Measurements from ENCODE around the gene GLRA3. TPM values are rescaled to one million over a fixed set of nuclear protein-coding genes. Genes with fewer than 3 reads are reported as not detected.

Gene GLRA3
- total RNA-seq, 1 donor: not detected

DNA sequence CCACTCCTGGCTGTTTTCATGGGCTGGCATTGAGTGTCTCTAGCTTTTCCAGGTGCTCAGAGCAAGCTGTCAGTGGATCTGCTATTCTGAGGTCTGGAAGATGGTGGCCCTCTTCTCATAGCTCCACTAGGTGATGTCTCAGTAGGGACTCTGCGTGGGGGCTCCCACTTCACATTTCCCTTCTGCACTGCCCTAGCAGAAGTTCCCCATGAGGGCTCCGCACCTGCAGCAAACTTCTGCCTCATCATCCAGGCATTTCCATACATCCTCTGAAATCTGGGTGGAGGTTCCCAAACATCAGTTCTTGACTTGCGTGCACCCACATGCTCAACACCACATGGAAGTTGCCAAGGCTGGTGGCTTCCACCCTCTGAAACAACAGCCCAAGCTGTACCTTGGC is 13.8 kb downstream of the GLRA3 start:
- no peak overlapping the region for H3K4me2 ChIP-seq (ENCODE audit: insufficient read depth, low read length)
- no peaks in the 10 kb centered on the region for H3K36me3 ChIP-seq (ENCODE audit: insufficient read depth, low read length)
- no peak overlapping the region for H3K4me3 ChIP-seq (ENCODE audit: insufficient read depth, low read length)
- no peak for TF ChIP-seq CTCF (IDR thresholded peaks at IDR 0.05; ENCODE audit: extremely low read depth, low read depth, low read length)
- H3K27ac ChIP-seq (ENCODE audit: low read depth, low read length): no peak overlapping the region
- no peaks in the 10 kb centered on the region for H4K20me1 ChIP-seq (ENCODE audit: insufficient read depth, low read length)
- H2AFZ ChIP-seq (ENCODE audit: low read length): no peak overlapping the region
- H3K4me1 ChIP-seq (ENCODE audit: insufficient read depth, low read length): no peaks in the 10 kb centered on the region
- DNase-seq (ENCODE audit: insufficient read length, low spot score, missing footprints): no peak
- H3K9me3 ChIP-seq (ENCODE audit: low read depth, low read length): no peaks in the 10 kb centered on the region
- H3K27me3 ChIP-seq (ENCODE audit: insufficient read depth, low read length): no peaks in the 10 kb centered on the region
- no peaks in the 10 kb centered on the region for H3K79me2 ChIP-seq (ENCODE audit: insufficient read depth, low read length)

GRCh38 chr4:174813292-174813691 is 15.8 kb downstream of the GLRA3 start:
- Histone ChIP-seq H3K27me3 (ENCODE audit: insufficient read depth, low read length) (no peaks in the 10 kb centered on the region), H2AFZ (ENCODE audit: low read length) (no peak overlapping the region), H3K79me2 (ENCODE audit: insufficient read depth, low read length) (no peaks in the 10 kb centered on the region), H3K4me3 (ENCODE audit: insufficient read depth, low read length) (no peak overlapping the region), H3K4me2 (ENCODE audit: insufficient read depth, low read length) (no peak overlapping the region), H3K4me1 (ENCODE audit: insufficient read depth, low read length) (no peaks in the 10 kb centered on the region), H3K27ac (ENCODE audit: low read depth, low read length) (no peak overlapping the region), H4K20me1 (ENCODE audit: insufficient read depth, low read length) (no peaks in the 10 kb centered on the region), H3K9me3 (ENCODE audit: low read depth, low read length) (no peaks in the 10 kb centered on the region), H3K36me3 (ENCODE audit: insufficient read depth, low read length) (no peaks in the 10 kb centered on the region)
- no peak for DNase-seq (ENCODE audit: insufficient read length, low spot score, missing footprints)
- no peak for TF ChIP-seq CTCF (IDR thresholded peaks at IDR 0.05; ENCODE audit: extremely low read depth, low read depth, low read length)

DNA sequence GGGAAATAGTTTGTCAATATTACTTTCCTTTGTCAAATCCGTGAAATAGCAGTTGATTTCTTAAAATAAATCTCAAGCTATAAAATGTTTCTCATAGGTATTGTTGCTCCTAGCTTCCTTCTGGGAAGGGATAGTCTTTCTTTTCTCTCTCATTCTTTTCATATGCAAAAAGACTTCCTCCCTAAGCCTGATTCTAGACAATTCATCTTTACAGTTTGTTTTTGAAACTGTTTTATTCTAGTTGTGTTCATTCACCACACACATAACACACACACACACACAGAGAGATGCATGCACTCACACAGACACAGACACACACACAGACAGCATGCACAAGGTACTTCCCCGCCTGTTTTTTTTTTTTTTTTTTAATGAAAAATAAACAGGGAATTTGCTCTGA is 18.2 kb downstream of the GLRA3 start:
- no peaks in the 10 kb centered on the region for H3K4me1 ChIP-seq (ENCODE audit: insufficient read depth, low read length)
- H3K4me3 ChIP-seq (ENCODE audit: insufficient read depth, low read length): no peak overlapping the region
- H3K4me2 ChIP-seq (ENCODE audit: insufficient read depth, low read length): no peak overlapping the region
- no peak for DNase-seq (ENCODE audit: insufficient read length, low spot score, missing footprints)
- H3K27me3 ChIP-seq (ENCODE audit: insufficient read depth, low read length): no peaks in the 10 kb centered on the region
- no peaks in the 10 kb centered on the region for H3K36me3 ChIP-seq (ENCODE audit: insufficient read depth, low read length)
- no peak for TF ChIP-seq CTCF (IDR thresholded peaks at IDR 0.05; ENCODE audit: extremely low read depth, low read depth, low read length)
- H3K79me2 ChIP-seq (ENCODE audit: insufficient read depth, low read length): no peaks in the 10 kb centered on the region
- no peaks in the 10 kb centered on the region for H3K9me3 ChIP-seq (ENCODE audit: low read depth, low read length)
- H2AFZ ChIP-seq (ENCODE audit: low read length): no peak overlapping the region
- no peak overlapping the region for H3K27ac ChIP-seq (ENCODE audit: low read depth, low read length)
- H4K20me1 ChIP-seq (ENCODE audit: insufficient read depth, low read length): no peaks in the 10 kb centered on the region

DNA sequence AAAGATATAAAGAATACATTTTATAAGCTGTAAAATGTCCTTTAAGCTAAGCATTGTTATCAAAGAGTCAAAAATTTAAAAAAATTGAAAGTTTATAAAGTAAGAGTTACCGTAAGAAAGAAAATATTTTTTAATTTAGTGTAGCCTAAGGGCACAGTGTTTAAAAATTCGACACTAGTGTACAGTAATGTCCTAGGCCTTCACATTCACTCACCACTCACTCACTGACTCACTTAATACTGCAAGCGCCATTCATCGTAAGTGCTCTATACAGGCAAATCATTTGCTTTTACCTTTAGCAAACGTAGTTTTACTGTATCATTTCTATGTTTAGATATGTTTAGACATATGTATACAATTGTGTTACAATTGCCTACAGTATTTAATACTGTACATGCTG is 20.2 kb downstream of the GLRA3 start:
- no peaks in the 10 kb centered on the region for H3K4me1 ChIP-seq (ENCODE audit: insufficient read depth, low read length)
- no peaks in the 10 kb centered on the region for H3K27me3 ChIP-seq (ENCODE audit: insufficient read depth, low read length)
- no peaks in the 10 kb centered on the region for H3K9me3 ChIP-seq (ENCODE audit: low read depth, low read length)
- no peak for DNase-seq (ENCODE audit: insufficient read length, low spot score, missing footprints)
- no peak for TF ChIP-seq CTCF (IDR thresholded peaks at IDR 0.05; ENCODE audit: extremely low read depth, low read depth, low read length)
- H3K79me2 ChIP-seq (ENCODE audit: insufficient read depth, low read length): no peaks in the 10 kb centered on the region
- no peak overlapping the region for H2AFZ ChIP-seq (ENCODE audit: low read length)
- H3K27ac ChIP-seq (ENCODE audit: low read depth, low read length): no peak overlapping the region
- H4K20me1 ChIP-seq (ENCODE audit: insufficient read depth, low read length): no peaks in the 10 kb centered on the region
- H3K36me3 ChIP-seq (ENCODE audit: insufficient read depth, low read length): no peaks in the 10 kb centered on the region
- H3K4me2 ChIP-seq (ENCODE audit: insufficient read depth, low read length): no peak overlapping the region
- H3K4me3 ChIP-seq (ENCODE audit: insufficient read depth, low read length): no peak overlapping the region
